Naive thymus-derived CD4-positive, alpha-beta T cell (primary cell): ENCODE results near the gene CHPT1. TPM values are rescaled to one million over a fixed set of nuclear protein-coding genes. Genes with fewer than 3 reads are reported as not detected.

Experiments
- ATAC-seq: fragments of 150-1000 bp; cut with Tn5 transposase; 2 replicates; pipeline ENCODE4 v1.10.0; 2021; ENCODE audit warnings: mild to moderate bottlenecking, moderate library complexity
- CTCF ChIA-PET: fragments of 350-600 bp; sonication (Branson Sonifier 250); formaldehyde crosslinking; loops from one replicate; lab custom pipeline; 2021; ENCODE audit warnings: antibody characterized with exemption; lab: Charles Lee
- POLR2A ChIA-PET: fragments of 350-600 bp; sonication (Branson Sonifier 250); formaldehyde crosslinking; loops from one replicate; lab custom pipeline; 2021; ENCODE audit warnings: antibody characterized with exemption, inconsistent platforms; lab: Charles Lee
- DNase-seq, 9 donors: peaks; one replicate each; pipeline versions ENCODE4 v3.0.0 to v3.0.0-alpha.2; 2020 to 2022; ENCODE audit warnings: mixed read lengths in 1 of 9
- H3K27ac ChIP-seq: one replicate; pipeline ENCODE4 v1.7.0; 2013; ENCODE audit warnings: mild to moderate bottlenecking, low read depth, low read length, moderate library complexity
- H3K27me3 ChIP-seq, 2 donors: one replicate each; pipeline ENCODE4 v1.7.0; 2013; ENCODE audit warnings: low read length in 2 of 2, mild to moderate bottlenecking in 2 of 2, moderate library complexity in 2 of 2; ENCODE audit not compliant: control insufficient read depth in 2 of 2, insufficient read depth in 2 of 2
- H3K36me3 ChIP-seq, 3 experiments: 1 replicate in 2 of 3; 2 replicates in 1 of 3; pipeline ENCODE4 v1.7.0; 2013; ENCODE audit warnings: low read length in 3 of 3, mild to moderate bottlenecking in 3 of 3, moderate library complexity in 1 of 3; ENCODE audit not compliant: insufficient read depth in 3 of 3, control insufficient read depth in 2 of 3
- H3K4me1 ChIP-seq, 2 donors: one replicate each; pipeline ENCODE4 v1.7.0; 2013; ENCODE audit warnings: low read length in 2 of 2, mild to moderate bottlenecking in 2 of 2, moderate library complexity in 1 of 2; ENCODE audit not compliant: control insufficient read depth in 2 of 2, insufficient read depth in 2 of 2
- H3K4me3 ChIP-seq: 2 replicates; pipeline ENCODE4 v1.7.0; 2013; ENCODE audit warnings: mild to moderate bottlenecking, low read length
- H3K9me3 ChIP-seq, 3 experiments: 1 replicate in 2 of 3; 2 replicates in 1 of 3; pipeline ENCODE4 v1.7.0; 2013; ENCODE audit warnings: low read length in 3 of 3; ENCODE audit not compliant: control insufficient read depth in 2 of 3
- H3K27ac Mint-ChIP-seq, 9 donors: one replicate each; pipeline ENCODE4 v1.8.0; 2020 to 2022; ENCODE audit warnings: mixed read lengths in 9 of 9, mild to moderate bottlenecking in 8 of 9, moderate library complexity in 5 of 9, inconsistent platforms in 2 of 9
- H3K27me3 Mint-ChIP-seq, 5 donors: one replicate each; pipeline ENCODE4 v1.8.0; 2021 to 2022; ENCODE audit warnings: mixed read lengths in 5 of 5, mild to moderate bottlenecking in 1 of 5
- H3K36me3 Mint-ChIP-seq, 5 donors: one replicate each; pipeline ENCODE4 v1.8.0; 2020 to 2022; ENCODE audit warnings: mixed read lengths in 5 of 5, mild to moderate bottlenecking in 3 of 5, inconsistent platforms in 1 of 5
- H3K4me1 Mint-ChIP-seq, 7 donors: one replicate each; pipeline ENCODE4 v1.8.0; 2020 to 2022; ENCODE audit warnings: mixed read lengths in 7 of 7, mild to moderate bottlenecking in 3 of 7, inconsistent platforms in 1 of 7
- H3K4me3 Mint-ChIP-seq, 10 donors: one replicate each; pipeline ENCODE4 v1.8.0; 2020 to 2022; ENCODE audit warnings: mild to moderate bottlenecking in 10 of 10, mixed read lengths in 10 of 10, moderate library complexity in 6 of 10, inconsistent platforms in 2 of 10
- H3K9me3 Mint-ChIP-seq, 11 donors: one replicate each; pipeline ENCODE4 v1.8.0; 2020 to 2022; ENCODE audit warnings: mixed read lengths in 11 of 11, mild to moderate bottlenecking in 4 of 11, inconsistent platforms in 1 of 11, moderate library complexity in 1 of 11
- intact Hi-C, 2 donors: fragments of 100-400 bp; cut with micrococcal nuclease; formaldehyde crosslinking; loops; one replicate each; pipeline ENCODE4 v1.15.1; 2023
- polyA plus RNA-seq, 2 donors: library from polyadenylated mRNA; unstranded; fragments of 300-500 nt; fragmentation: Illumina TruSeq; gene quantifications; one replicate each; pipeline ENCODE4 v1.2.3, GENCODE V29; 2021
- total RNA-seq, 6 experiments: library from RNA in 5 of 6; stranded (reverse) in 5 of 6; gene quantifications; 1 replicate in 5 of 6; 2 replicates in 1 of 6; pipeline ENCODE4 v1.2.3 and lab custom pipeline; 2021 to 2026

Gene CHPT1
- total and polyA plus RNA-seq, 7 experiments from 2014 or later: 6.5 to 22.9 (median 14.5) TPM

DNA sequence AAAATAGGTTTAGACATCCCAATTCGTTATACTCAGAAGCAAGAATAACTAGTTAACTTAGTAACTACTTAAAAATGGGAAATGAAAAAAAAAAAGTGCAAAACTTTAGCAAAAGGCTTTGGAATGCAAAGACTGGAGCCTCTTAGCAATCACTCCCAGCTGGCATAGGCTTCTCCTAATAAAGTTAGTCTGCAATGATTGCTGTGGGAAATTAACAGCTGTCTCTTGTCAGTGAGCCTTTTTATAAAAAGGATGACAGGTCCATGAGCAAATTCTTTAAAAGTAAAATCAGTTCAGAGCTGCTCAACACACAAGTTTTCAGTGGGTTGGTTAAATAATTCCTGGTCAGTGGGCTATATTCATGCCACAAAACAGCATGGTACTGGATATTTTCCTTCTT lies 49.2 kb downstream of the CHPT1 start:
- peaks cover 0 to 9% (median 0%) of the 10 kb centered on the region in 7 donors for H3K4me1 Mint-ChIP-seq
- H3K36me3 Mint-ChIP-seq: peaks cover 11 to 45% (median 17%) of the 10 kb centered on the region in 5 donors
- ChIA-PET CTCF (interaction anchor here (0.7 kb wide), 1 partner anchor 96 kb away, joined by 3 read pairs; no protein-coding TSS in a partner anchor), POLR2A (interaction anchor here (0.6 kb wide), 1 partner anchor 47 kb away, joined by 3 read pairs; no protein-coding TSS in a partner anchor)
- Histone ChIP-seq H3K4me3 (no peak overlapping the region), H3K9me3 (no peaks in the 10 kb centered on the region), H3K36me3 (peaks cover 0 to 69% (median 7%) of the 10 kb centered on the region in 3 experiments), H3K4me1 (no peaks in the 10 kb centered on the region), H3K27me3 (no peaks in the 10 kb centered on the region), H3K27ac (no peak overlapping the region)
- no peak overlapping the region for H3K4me3 Mint-ChIP-seq
- peak overlapping the region in 1 of 9 donors; percentile 28 for H3K27ac Mint-ChIP-seq
- no peaks in the 10 kb centered on the region for H3K27me3 Mint-ChIP-seq
- intact Hi-C loops: no loop called here
- ATAC-seq (no peak), DNase-seq (no peak)
- no peaks in the 10 kb centered on the region for H3K9me3 Mint-ChIP-seq

GRCh38 chr12:101747697-101748096 lies 50.3 kb downstream of the CHPT1 start:
- H3K27ac ChIP-seq: no peak overlapping the region
- H3K4me1 Mint-ChIP-seq: peaks cover 0 to 11% (median 0%) of the 10 kb centered on the region in 7 donors
- ChIA-PET CTCF (no interaction called here), POLR2A (no interaction called here)
- no peaks in the 10 kb centered on the region for H3K27me3 Mint-ChIP-seq
- no peaks in the 10 kb centered on the region for H3K9me3 Mint-ChIP-seq
- H3K4me1 ChIP-seq: no peaks in the 10 kb centered on the region
- DNase-seq (no peak), ATAC-seq (peak; percentile 50)
- intact Hi-C loops: no loop called here
- H3K9me3 ChIP-seq: no peaks in the 10 kb centered on the region
- H3K4me3 ChIP-seq: no peak overlapping the region
- H3K4me3 Mint-ChIP-seq: peak overlapping the region in 1 of 10 donors; percentile 4
- no peaks in the 10 kb centered on the region for H3K27me3 ChIP-seq
- H3K36me3 Mint-ChIP-seq: peaks cover 13 to 53% (median 20%) of the 10 kb centered on the region in 5 donors
- H3K27ac Mint-ChIP-seq: peak overlapping the region in 2 of 9 donors; percentile 64 to 71
- peaks cover 0 to 70% (median 7%) of the 10 kb centered on the region in 3 experiments for H3K36me3 ChIP-seq

- no peak for DNase-seq
- no peaks in the 10 kb centered on the region for H3K27me3 ChIP-seq
- Mint-ChIP-seq H3K4me1 (peaks cover 0 to 5% (median 0%) of the 10 kb centered on the region in 7 donors), H3K9me3 (no peaks in the 10 kb centered on the region), H3K36me3 (peaks cover 10 to 54% (median 27%) of the 10 kb centered on the region in 5 donors), H3K27me3 (no peaks in the 10 kb centered on the region), H3K4me3 (no peak overlapping the region), H3K27ac (no peak overlapping the region)
- no peaks in the 10 kb centered on the region for H3K4me1 ChIP-seq
- ChIA-PET CTCF (no interaction called here), POLR2A (no interaction called here)
- no peaks in the 10 kb centered on the region for H3K9me3 ChIP-seq
- intact Hi-C loops: no loop called here
- H3K4me3 ChIP-seq: no peak overlapping the region
- ATAC-seq: no peak
- H3K36me3 ChIP-seq: peaks cover 0 to 65% (median 7%) of the 10 kb centered on the region in 3 experiments
- no peak overlapping the region for H3K27ac ChIP-seq
Observed at GRCh38 chr12:101748907-101749306, 51.5 kb downstream of the CHPT1 start.

DNA sequence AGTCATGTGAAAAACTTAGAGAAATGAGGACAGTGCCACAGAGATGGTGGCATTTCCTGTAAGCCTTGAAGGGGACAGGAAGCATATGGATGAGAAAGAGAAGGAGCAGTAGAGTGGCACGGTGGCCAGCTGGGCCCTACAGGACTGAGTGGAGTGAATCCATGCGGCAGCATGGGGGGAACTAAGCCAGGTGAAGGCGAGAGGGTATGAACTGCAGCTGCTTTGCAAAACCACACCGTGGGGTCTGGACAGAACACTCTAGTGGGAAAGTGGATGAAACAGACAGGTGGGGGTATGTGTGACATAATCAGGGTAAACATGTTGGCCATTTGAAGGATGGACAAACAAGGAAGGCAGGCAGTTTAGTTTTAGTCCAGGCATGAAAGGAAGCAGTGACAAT lies 52.2 kb downstream of the CHPT1 start:
- H3K4me1 Mint-ChIP-seq: peaks cover 0 to 5% (median 0%) of the 10 kb centered on the region in 7 donors
- no peak for ATAC-seq
- Histone ChIP-seq H3K27ac (no peak overlapping the region), H3K36me3 (peaks cover 0 to 61% (median 7%) of the 10 kb centered on the region in 3 experiments), H3K4me1 (no peaks in the 10 kb centered on the region), H3K9me3 (no peaks in the 10 kb centered on the region), H3K27me3 (no peaks in the 10 kb centered on the region), H3K4me3 (no peak overlapping the region)
- DNase-seq: no peak
- H3K36me3 Mint-ChIP-seq: peaks cover 8 to 51% (median 27%) of the 10 kb centered on the region in 5 donors
- H3K9me3 Mint-ChIP-seq: no peaks in the 10 kb centered on the region
- H3K27ac Mint-ChIP-seq: peak overlapping the region in 3 of 9 donors; percentile 16 to 76 (median 27)
- POLR2A ChIA-PET: no interaction called here
- H3K27me3 Mint-ChIP-seq: no peaks in the 10 kb centered on the region
- H3K4me3 Mint-ChIP-seq: no peak overlapping the region
- intact Hi-C loops: no loop called here
- CTCF ChIA-PET: no interaction called here

- ATAC-seq: no peak
Observed at GRCh38 chr12:101750152-101750551, 52.7 kb downstream of the CHPT1 start.

DNA sequence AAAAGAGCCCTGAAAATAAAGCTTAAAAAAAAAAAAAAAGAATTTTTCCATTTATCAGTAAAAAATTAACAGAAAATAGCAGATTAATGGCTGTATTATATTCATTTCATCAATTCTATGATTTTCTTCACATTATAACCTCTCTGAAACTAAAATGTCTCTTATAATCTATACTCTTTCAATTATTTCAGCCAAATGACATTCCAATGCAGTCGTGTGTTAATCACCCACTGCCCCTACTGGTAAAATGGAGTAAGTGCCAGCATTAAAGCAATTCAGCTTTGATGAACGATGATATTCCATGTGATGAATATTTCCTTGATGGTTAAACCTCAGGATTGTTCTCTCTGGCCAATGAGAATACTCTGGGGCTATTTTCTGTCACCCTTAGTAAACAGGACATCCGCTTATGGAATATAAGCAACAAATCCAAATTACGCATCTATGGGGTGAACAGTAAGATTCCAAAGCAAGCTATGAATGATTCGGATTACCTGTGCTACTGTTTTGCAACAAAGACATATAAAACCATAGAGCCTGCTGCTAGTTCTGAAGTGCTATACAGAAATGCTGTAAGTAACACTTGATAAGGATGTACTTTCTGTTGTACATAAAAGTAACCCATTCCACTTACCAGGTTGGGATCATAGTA lies 62.1 kb downstream of the CHPT1 start:
- H3K27me3 Mint-ChIP-seq: no peaks in the 10 kb centered on the region
- H3K9me3 Mint-ChIP-seq: peaks cover 0 to 1% (median 0%) of the 10 kb centered on the region in 11 donors
- no peaks in the 10 kb centered on the region for H3K9me3 ChIP-seq
- CTCF ChIA-PET: interaction anchor here (0.6 to 2.2 kb wide), 13 partner anchors 10 to 505 kb away, joined by 3 to 7 read pairs (median 3); partner anchors contain the start of gene ARL1
- H3K4me1 ChIP-seq: no peaks in the 10 kb centered on the region
- H3K36me3 ChIP-seq: peaks cover 0 to 37% (median 0%) of the 10 kb centered on the region in 3 experiments
- no peak overlapping the region for H3K4me3 ChIP-seq
- DNase-seq (peak in 6 of 9 donors; percentile 16 to 41 (median 32)), ATAC-seq (peak; percentile 73)
- H3K4me3 Mint-ChIP-seq: no peak overlapping the region
- H3K4me1 Mint-ChIP-seq: peaks cover 0 to 4% (median 2%) of the 10 kb centered on the region in 7 donors
- no peaks in the 10 kb centered on the region for H3K27me3 ChIP-seq
- H3K36me3 Mint-ChIP-seq: peaks cover 3 to 46% (median 16%) of the 10 kb centered on the region in 5 donors
- POLR2A ChIA-PET: interaction anchor here (0.6 to 1.2 kb wide), 2 partner anchors 13 to 80 kb away, joined by 3 read pairs; no protein-coding TSS in a partner anchor
- intact Hi-C loops: loop anchor here (1.0 to 5.0 kb wide), 7 partner anchors 57 to 345 kb away; no protein-coding TSS in a partner anchor
- H3K27ac ChIP-seq: no peak overlapping the region
- H3K27ac Mint-ChIP-seq: no peak overlapping the region

More at GRCh38 chr12:101750152-101750551, 52.7 kb downstream of the CHPT1 start:
- no peaks in the 10 kb centered on the region for H3K9me3 ChIP-seq
- H3K27me3 ChIP-seq: no peaks in the 10 kb centered on the region
- no peak overlapping the region for H3K4me3 ChIP-seq
- no peak overlapping the region for H3K27ac ChIP-seq
- POLR2A ChIA-PET: no interaction called here
- H3K9me3 Mint-ChIP-seq: peaks cover 0 to 1% (median 0%) of the 10 kb centered on the region in 11 donors
- peaks cover 0 to 5% (median 0%) of the 10 kb centered on the region in 7 donors for H3K4me1 Mint-ChIP-seq
- DNase-seq: no peak
- H3K4me3 Mint-ChIP-seq: no peak overlapping the region
- peak overlapping the region in 2 of 9 donors; percentile 4 to 19 for H3K27ac Mint-ChIP-seq
- CTCF ChIA-PET: no interaction called here
- H3K27me3 Mint-ChIP-seq: no peaks in the 10 kb centered on the region
- no peaks in the 10 kb centered on the region for H3K4me1 ChIP-seq
- intact Hi-C loops: no loop called here
- H3K36me3 ChIP-seq: peaks cover 0 to 61% (median 7%) of the 10 kb centered on the region in 3 experiments
- peaks cover 8 to 51% (median 27%) of the 10 kb centered on the region in 5 donors for H3K36me3 Mint-ChIP-seq
